ENCODE results near the gene CA11.

Gene CA11

DNA sequence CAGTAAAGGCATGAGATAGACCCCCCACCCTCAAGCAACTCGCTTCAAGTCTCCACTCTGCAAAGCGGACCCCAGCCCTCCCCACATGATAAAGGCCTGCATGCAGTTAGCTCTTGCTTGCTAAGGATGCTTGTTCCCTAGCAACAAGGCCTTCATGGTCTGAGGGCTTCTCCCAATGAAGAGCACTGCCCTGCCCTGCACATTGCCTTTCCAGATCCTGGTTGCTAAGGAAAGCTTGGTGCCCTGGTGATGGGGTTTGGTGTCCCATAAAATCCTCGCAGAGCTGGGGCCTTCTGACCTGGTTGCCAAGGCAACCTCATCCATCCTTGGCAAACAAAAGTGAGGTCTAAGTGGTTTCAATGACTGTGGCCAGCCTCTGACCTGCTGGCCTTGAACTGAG lies 14.8 kb downstream of the CA11 start:
- no peak for DNase-seq (ENCODE audit: low read depth)
- H3K4me3 ChIP-seq (ENCODE audit: low read depth, low read length): no peak overlapping the region
- TF ChIP-seq, protein P1, sequence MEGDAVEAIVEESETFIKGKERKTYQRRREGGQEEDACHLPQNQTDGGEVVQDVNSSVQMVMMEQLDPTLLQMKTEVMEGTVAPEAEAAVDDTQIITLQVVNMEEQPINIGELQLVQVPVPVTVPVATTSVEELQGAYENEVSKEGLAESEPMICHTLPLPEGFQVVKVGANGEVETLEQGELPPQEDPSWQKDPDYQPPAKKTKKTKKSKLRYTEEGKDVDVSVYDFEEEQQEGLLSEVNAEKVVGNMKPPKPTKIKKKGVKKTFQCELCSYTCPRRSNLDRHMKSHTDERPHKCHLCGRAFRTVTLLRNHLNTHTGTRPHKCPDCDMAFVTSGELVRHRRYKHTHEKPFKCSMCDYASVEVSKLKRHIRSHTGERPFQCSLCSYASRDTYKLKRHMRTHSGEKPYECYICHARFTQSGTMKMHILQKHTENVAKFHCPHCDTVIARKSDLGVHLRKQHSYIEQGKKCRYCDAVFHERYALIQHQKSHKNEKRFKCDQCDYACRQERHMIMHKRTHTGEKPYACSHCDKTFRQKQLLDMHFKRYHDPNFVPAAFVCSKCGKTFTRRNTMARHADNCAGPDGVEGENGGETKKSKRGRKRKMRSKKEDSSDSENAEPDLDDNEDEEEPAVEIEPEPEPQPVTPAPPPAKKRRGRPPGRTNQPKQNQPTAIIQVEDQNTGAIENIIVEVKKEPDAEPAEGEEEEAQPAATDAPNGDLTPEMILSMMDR (IDR thresholded peaks at IDR 0.05; ENCODE audit: low read depth, low read length, missing control alignments): no peak

DNA sequence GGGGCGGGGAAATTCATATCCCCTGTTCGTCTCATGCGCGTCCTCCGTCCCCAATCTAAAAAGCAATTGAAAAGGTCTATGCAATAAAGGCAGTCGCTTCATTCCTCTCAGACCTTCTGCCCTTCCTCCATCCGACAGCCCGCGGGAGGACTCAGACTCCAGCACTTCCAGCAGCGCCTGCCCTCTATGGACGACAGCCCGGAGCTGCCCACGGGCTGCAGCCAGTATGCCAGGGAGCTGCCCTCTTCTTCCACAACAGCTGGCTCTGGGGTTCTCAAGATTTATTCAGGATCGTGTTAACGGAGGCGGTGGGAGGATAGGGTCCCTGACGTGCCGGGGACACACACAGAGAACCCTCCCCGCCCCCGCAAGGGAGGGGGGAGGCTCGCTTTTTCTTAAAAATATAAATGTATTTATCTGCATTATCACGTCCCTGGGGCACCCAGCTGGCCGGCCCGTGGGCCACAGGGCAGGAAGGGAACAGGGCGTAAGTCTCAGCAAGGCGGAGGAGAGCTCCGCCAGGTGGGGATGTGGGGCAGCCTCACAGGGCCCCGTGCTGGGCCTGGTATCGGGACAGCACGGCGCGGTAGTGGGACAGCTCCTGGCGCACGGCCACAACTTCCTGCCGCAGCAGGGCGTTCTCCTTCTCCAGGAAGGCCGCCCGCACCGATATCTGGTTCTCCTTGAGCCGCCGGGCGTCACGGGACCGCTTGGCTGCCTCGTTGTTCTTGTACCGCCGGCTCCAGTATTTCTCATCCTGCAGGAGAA lies 15.5 kb downstream of the CA11 start:
- no peak overlapping the region for H3K4me3 ChIP-seq (ENCODE audit: low read depth, low read length)
- TF ChIP-seq, protein P1 (IDR thresholded peaks at IDR 0.05; ENCODE audit: low read depth, low read length, missing control alignments): no peak
- no peak for DNase-seq (ENCODE audit: low read depth)

DNA sequence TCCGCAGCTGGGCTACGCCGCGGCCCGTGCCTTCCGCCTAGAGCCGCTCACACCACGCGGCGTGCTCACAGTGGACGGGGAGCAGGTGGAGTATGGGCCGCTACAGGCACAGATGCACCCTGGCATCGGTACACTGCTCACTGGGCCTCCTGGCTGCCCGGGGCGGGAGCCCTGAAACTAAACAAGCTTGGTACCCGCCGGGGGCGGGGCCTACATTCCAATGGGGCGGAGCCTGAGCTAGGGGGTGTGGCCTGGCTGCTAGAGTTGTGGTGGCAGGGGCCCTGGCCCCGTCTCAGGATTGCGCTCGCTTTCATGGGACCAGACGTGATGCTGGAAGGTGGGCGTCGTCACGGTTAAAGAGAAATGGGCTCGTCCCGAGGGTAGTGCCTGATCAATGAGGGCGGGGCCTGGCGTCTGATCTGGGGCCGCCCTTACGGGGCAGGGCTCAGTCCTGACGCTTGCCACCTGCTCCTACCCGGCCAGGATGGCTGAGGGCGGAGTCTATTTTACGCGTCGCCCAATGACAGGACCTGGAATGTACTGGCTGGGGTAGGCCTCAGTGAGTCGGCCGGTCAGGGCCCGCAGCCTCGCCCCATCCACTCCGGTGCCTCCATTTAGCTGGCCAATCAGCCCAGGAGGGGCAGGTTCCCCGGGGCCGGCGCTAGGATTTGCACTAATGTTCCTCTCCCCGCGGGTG lies 16.2 kb downstream of the CA11 start:
- TF ChIP-seq, protein P1 (IDR thresholded peaks at IDR 0.05; ENCODE audit: low read depth, low read length, missing control alignments): no peak
- no peak overlapping the region for H3K4me3 ChIP-seq (ENCODE audit: low read depth, low read length)
- no peak for DNase-seq (ENCODE audit: low read depth)

DNA sequence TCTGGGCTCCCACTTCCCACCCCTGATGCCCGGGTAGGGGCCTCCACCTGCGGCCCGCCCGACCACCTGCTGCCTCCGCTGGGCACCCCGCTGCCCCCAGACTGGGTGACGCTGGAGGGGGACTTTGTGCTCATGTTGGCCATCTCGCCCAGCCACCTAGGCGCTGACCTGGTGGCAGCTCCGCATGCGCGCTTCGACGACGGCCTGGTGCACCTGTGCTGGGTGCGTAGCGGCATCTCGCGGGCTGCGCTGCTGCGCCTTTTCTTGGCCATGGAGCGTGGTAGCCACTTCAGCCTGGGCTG lies 16.7 kb downstream of the CA11 start:
- H3K4me3 ChIP-seq (ENCODE audit: low read depth, low read length): no peak overlapping the region
- TF ChIP-seq, protein P1 (IDR thresholded peaks at IDR 0.05; ENCODE audit: low read depth, low read length, missing control alignments): no peak
- no peak for DNase-seq (ENCODE audit: low read depth)

DNA sequence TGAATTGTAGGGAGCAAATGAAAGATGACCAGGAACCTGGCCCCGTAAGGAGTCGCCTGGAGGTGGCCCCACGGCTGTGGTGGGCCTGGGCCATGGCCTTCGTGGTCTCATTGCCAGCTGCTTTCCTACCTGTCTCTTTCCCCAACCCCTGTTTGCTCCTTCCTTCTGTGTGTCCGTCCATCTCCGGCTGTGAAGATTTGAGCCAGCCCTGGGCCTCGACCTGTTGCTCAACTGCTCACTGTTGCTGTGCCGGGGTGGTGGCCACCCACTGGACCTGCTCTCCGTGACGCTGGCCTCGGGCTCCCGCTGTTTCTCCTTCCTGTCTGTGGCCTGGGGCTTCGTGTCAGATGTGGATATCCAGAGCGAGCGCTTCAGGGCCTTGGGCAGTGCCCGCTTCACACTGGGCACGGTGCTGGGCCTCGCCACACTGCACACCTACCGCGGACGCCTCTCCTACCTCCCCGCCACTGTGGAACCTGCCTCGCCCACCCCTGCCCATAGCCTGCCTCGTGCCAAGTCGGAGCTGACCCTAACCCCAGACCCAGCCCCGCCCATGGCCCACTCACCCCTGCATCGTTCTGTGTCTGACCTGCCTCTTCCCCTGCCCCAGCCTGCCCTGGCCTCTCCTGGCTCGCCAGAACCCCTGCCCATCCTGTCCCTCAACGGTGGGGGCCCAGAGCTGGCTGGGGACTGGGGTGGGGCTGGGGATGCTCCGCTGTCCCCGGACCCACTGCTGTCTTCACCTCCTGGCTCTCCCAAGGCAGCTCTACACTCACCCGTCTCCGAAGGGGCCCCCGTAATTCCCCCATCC lies 17.3 kb downstream of the CA11 start:
- H3K4me3 ChIP-seq (ENCODE audit: low read depth, low read length): no peak overlapping the region
- TF ChIP-seq, protein P1 (IDR thresholded peaks at IDR 0.05; ENCODE audit: low read depth, low read length, missing control alignments): no peak
- DNase-seq (ENCODE audit: low read depth): no peak

DNA sequence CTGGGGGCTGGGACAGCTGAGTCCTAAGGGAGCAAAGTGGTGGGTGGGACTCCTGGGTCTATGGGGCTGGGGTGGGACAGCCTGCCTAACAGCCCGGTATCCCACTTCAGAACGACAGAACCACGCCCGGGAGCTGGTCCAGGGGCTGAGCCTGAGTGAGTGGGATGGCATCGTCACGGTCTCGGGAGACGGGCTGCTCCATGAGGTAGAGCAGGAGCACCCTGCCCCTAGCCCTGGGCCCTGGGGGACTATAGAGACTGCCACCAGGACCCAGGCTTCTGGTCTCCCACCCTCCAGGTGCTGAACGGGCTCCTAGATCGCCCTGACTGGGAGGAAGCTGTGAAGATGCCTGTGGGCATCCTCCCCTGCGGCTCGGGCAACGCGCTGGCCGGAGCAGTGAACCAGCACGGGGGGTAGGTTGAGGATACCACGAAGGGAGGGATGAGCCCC lies 18.1 kb downstream of the CA11 start:
- H3K4me3 ChIP-seq (ENCODE audit: low read depth, low read length): no peak overlapping the region
- TF ChIP-seq, protein P1 (IDR thresholded peaks at IDR 0.05; ENCODE audit: low read depth, low read length, missing control alignments): no peak
- no peak for DNase-seq (ENCODE audit: low read depth)

All from GM12864 (cell line).